Mammary epithelial cell (primary cell): ENCODE measurements around the gene GPS1.

Experiments
- CTCF ChIP-seq, 2 donors: IDR thresholded peaks in 1 of 2; conservative IDR thresholded peaks in 1 of 2; 2 replicates each; pipeline ENCODE4 v1.5.1; 2011 to 2012; ENCODE audit warnings: inconsistent platforms in 2 of 2, low read length in 2 of 2, mild to moderate bottlenecking in 2 of 2, control low read depth in 1 of 2, low read depth in 1 of 2; ENCODE audit not compliant: insufficient read depth in 1 of 2; ENCODE audit errors: extremely low read depth in 1 of 2
- EZH2 ChIP-seq: IDR thresholded peaks from 2 replicates; pipeline ENCODE4 v1.6.1; 2012; ENCODE audit warnings: low read length, inconsistent platforms, borderline replicate concordance

GRCh38 chr17:82077617-82078358, 26.1 kb downstream of the GPS1 start:
- TF ChIP-seq CTCF (conservative IDR thresholded peaks at IDR 0.05 in 1 of 2, IDR thresholded peaks at IDR 0.05 in 1 of 2; ENCODE audit: extremely low read depth in 1 of 2, insufficient read depth in 1 of 2, low read depth in 1 of 2, low read length in 2 of 2) (no peak), EZH2 (no peak)
